Mesodermal cell (in vitro differentiated cells): Measurements from ENCODE around the gene COPA.
A peak's percentile ranks its signal among the peaks of the same experiment; 100 is the strongest.
"Not testable (repeated sequence)": the region's sequence is repeated elsewhere in the genome, so short reads cannot be mapped to it uniquely, and the experiment has no call there.

Source experiments
- H3K27ac ChIP-seq: 2 replicates; pipeline ENCODE4 v1.7.0; 2013; ENCODE audit warnings: mild to moderate bottlenecking, low read depth, low read length, moderate library complexity; ENCODE audit not compliant: severe bottlenecking
- H3K36me3 ChIP-seq: 2 replicates; pipeline ENCODE4 v1.7.1; 2013; ENCODE audit warnings: mild to moderate bottlenecking, low read length, moderate library complexity; ENCODE audit not compliant: control insufficient read depth, insufficient read depth
- H3K4me1 ChIP-seq: one replicate; pipeline ENCODE4 v1.7.1; 2013; ENCODE audit warnings: mild to moderate bottlenecking, low read length; ENCODE audit not compliant: insufficient read depth, control insufficient read depth, poor library complexity, severe bottlenecking
- H3K4me3 ChIP-seq: 2 replicates; pipeline ENCODE4 v1.7.0; 2013; ENCODE audit warnings: low read length, control low read depth, mild to moderate bottlenecking; ENCODE audit not compliant: insufficient read depth, poor library complexity, severe bottlenecking; ENCODE audit errors: extremely low read depth
- H3K9me3 ChIP-seq: 2 replicates; pipeline ENCODE4 v1.7.1; 2013; ENCODE audit warnings: mild to moderate bottlenecking, low read length, moderate library complexity; ENCODE audit not compliant: control insufficient read depth
- WGBS, 2 experiments: methylation state at CpG; one replicate each; pipeline ENCODE4 v1.1.5; 2013; ENCODE audit warnings: missing lambda C conversion rate in 2 of 2; ENCODE audit not compliant: insufficient coverage in 2 of 2; 5-methylcytosine and 5-hydroxymethylcytosine counted together

Gene COPA

DNA sequence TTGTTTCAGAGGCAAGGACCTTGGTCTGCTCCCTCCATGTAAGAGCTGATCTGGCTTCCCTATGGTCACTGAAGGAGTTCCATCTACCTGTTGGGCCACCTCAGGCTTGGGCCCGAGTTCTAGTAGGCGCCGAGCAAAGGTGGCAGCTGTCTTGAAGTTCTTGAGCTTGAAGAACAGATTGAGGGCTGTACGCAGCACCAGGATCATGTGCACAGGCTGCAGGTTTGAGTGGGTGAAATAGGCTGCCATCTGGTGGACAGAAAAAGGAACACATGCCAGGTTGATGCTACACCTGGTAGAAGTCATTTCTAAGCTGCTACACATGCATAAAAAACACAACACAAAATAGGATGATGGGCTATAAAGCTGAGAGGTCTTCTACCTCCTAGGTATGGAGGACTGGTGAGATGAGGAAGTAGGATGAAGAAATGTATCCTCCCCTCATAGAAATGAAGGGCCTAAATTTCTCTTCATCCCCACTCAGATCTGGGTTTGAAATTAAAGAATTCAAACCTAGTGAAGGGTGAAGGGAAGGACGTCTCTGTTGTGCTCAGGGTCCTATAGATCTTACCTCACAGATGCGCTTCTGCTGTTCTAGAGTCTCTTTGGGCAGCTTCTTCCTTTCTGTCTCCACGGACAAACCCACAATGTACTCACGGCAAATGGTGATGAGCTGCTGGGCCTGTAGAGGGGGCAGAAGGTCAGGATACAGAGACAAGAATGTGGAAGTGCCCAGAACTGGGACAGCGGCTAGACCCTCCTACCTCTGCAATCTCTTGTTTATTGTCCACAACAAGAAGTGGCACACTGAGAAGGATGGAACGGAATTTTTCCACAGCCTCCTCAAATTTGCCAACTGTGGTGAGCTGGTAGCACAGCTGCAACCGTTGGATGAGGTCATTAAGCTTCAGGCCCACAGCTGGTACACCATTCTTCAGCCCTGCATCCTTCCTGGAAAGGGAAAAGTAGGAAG is 51.5 kb downstream of the COPA start:
- Histone ChIP-seq H3K9me3 (no peaks in the 10 kb centered on the region), H3K4me1 (no peaks in the 10 kb centered on the region), H3K4me3 (no peak overlapping the region), H3K27ac (no peak overlapping the region), H3K36me3 (peaks cover 84% of the 10 kb centered on the region)
- WGBS, 2 experiments, result 80 to 81% methylated on average over 8 to 9 of the region's 11 CpGs

GRCh38 chr1:160287769-160288168 is 55.3 kb downstream of the COPA start:
- H3K27ac ChIP-seq, H3K9me3 ChIP-seq, H3K4me1 ChIP-seq, H3K4me3 ChIP-seq: not testable (repeated sequence)
- peaks cover 54% of the 10 kb centered on the region for H3K36me3 ChIP-seq
- 94 to 97% methylated on average over 8 to 9 of the region's 12 CpGs for WGBS, 2 experiments

DNA sequence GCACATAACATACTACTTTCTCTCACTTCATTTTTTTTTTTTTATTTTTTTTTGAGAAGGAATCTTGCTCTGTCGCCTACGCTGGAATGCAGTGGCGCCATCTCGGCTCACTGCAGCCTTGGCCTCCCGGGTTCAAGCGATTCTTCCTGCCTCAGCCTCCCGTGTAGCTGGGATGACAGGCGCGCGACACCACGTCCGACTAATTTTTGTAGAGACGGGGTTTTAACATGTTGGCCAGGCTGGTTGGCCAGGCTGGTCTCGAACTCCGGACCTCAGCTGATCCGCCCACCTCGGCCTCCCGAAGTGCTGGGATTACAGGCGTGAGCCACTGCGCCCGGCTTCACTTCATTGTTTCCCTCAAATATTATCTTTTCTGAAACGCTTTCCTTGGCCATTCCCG is 57.5 kb downstream of the COPA start:
- Histone ChIP-seq H3K27ac (peak overlapping the region; percentile 55), H3K9me3 (no peaks in the 10 kb centered on the region), H3K36me3 (peaks cover 54% of the 10 kb centered on the region), H3K4me3 (peak overlapping the region; percentile 97), H3K4me1 (peaks cover 7% of the 10 kb centered on the region)
- WGBS, 2 experiments, result 93 to 97% methylated on average over 21 to 23 of the region's 23 CpGs

GRCh38 chr1:160284782-160285344 is 58.2 kb downstream of the COPA start, which contains the start of gene PEX19:
PEX19 (minus strand) TSS chr1:160285133; CDS start chr1:160285124, 9 bp downstream.
- Histone ChIP-seq H3K36me3 (peaks cover 54% of the 10 kb centered on the region), H3K4me1 (peaks cover 7% of the 10 kb centered on the region), H3K27ac (peak within 1 kb of the TSS; percentile 55), H3K4me3 (peak within 1 kb of the TSS; percentile 97), H3K9me3 (no peaks in the 10 kb centered on the region)
- 0% methylated on average over 24 to 25 of the region's 27 CpGs for WGBS, 2 experiments

GRCh38 chr1:160284220-160284781 is 58.7 kb downstream of the COPA start:
- WGBS, 2 experiments, result 10 to 15% methylated on average over 10 to 12 of the region's 15 CpGs

DNA sequence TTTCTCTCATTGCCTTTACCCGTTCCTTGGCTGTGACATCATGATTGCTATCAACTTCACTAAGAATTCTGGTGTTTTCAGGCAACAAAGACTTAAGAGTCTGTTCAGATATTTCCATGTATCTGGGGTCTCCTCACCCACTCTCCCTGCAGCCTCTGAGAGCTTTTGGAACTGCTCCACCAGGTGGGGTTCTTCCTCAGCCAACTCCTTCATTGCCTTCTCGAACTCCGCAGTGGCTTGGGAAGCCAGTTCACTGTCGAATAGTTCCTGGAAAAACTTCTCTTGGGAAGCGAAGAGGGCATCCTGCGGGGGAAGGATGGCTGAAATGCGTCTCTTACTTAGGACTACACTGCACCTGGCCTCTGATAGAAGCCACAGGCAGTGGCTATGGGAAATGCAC is 60.2 kb downstream of the COPA start:
- Histone ChIP-seq H3K4me1 (peaks cover 7% of the 10 kb centered on the region), H3K27ac (no peak overlapping the region), H3K4me3 (no peak overlapping the region), H3K36me3 (peaks cover 58% of the 10 kb centered on the region), H3K9me3 (no peaks in the 10 kb centered on the region)
- 84 to 95% methylated on average over 2 to 7 of the region's 7 CpGs for WGBS, 2 experiments

More at GRCh38 chr1:160284220-160284781, 58.7 kb downstream of the COPA start:
- peaks cover 7% of the 10 kb centered on the region for H3K4me1 ChIP-seq
- H3K9me3 ChIP-seq, result no peaks in the 10 kb centered on the region
- H3K4me3 ChIP-seq, result peak overlapping the region; percentile 97
- peak overlapping the region; percentile 55 for H3K27ac ChIP-seq
- peaks cover 54% of the 10 kb centered on the region for H3K36me3 ChIP-seq

DNA sequence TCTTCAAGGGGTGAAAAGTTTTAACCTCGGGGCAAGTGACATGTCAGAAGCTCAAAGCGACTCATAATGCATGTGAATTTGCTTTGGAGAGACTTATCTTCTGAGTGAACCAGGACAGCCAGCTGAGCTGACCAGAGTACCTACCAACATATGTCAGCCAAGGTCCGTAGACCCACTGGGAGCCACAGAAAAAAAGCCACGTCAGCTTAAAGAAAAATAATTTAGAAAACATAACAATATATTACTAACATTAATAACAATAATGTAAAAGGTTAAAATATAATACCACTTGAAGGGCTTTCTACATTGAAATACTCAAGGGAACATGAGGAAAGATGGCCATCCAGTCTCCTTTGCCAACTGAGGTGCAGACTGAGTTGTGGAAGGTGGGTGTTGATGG is 65.1 kb downstream of the COPA start:
- no peak overlapping the region for H3K27ac ChIP-seq
- H3K36me3 ChIP-seq, result peaks cover 65% of the 10 kb centered on the region
- 93 to 100% methylated on average over 2 of the region's 4 CpGs for WGBS, 2 experiments
- no peaks in the 10 kb centered on the region for H3K4me1 ChIP-seq
- no peaks in the 10 kb centered on the region for H3K9me3 ChIP-seq
- no peak overlapping the region for H3K4me3 ChIP-seq

DNA sequence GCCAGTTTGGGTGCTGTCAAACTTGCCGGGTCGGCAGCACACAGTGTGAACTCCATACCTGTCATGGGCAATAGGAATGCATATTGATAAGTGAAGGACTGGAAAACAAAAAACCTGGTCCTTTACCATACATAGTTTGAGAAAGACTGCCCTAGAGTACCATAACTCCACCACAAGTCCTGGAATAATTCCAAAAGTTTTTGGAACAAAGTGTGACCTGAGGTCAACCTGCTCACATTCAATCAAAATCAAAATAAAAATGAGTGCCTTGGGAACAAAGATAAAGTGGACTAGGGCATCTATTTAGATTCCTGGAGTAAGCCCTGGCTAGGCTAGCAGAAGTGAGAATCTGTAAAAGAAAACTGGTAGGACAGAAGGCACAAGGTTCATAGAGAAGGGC is 65.7 kb downstream of the COPA start:
- Histone ChIP-seq H3K9me3 (no peaks in the 10 kb centered on the region), H3K36me3 (peaks cover 58% of the 10 kb centered on the region), H3K27ac (no peak overlapping the region), H3K4me3 (no peak overlapping the region), H3K4me1 (no peaks in the 10 kb centered on the region)
- whole genome bisulfite sequencing, 2 experiments, result 100% methylated on average over 2 of the region's 2 CpGs

DNA sequence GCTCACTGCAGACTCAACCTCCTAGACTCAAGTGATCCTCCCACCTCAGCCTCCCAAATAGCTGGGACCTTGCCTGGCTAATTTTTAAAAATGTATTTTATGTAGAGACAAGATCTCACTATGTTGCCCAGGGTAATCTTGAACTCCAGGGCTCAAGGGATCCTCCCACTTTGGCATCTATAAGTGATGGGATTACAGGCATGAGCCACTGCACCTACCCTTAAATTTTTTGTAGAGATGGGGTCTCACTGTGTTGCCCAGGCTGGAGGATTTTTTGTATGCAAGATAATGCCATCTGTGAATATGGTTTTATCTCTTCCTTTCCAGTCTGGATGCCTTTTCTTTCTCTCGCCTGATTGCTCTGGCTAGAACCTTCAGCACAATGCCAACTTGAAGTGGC is 72.0 kb downstream of the COPA start:
- H3K4me1 ChIP-seq, result no peaks in the 10 kb centered on the region
- no peak overlapping the region for H3K27ac ChIP-seq
- no CpG with 5 or more reads among the region's 1 CpG for WGBS, 2 experiments
- no peaks in the 10 kb centered on the region for H3K9me3 ChIP-seq
- no peak overlapping the region for H3K4me3 ChIP-seq
- H3K36me3 ChIP-seq, result no peaks in the 10 kb centered on the region

- no peak overlapping the region for H3K27ac ChIP-seq
- no peaks in the 10 kb centered on the region for H3K9me3 ChIP-seq
- H3K4me1 ChIP-seq, result peaks cover 5% of the 10 kb centered on the region
- H3K36me3 ChIP-seq, result no peaks in the 10 kb centered on the region
- H3K4me3 ChIP-seq, result no peak overlapping the region
- 88 to 92% methylated on average over 7 to 8 of the region's 10 CpGs for WGBS, 2 experiments
Measured at GRCh38 chr1:160267284-160267991, 75.6 kb downstream of the COPA start.
